Endometrial microvascular endothelial cells (primary cell): ENCODE data around the gene CA10. TPM values are rescaled to one million over a fixed set of nuclear protein-coding genes. Genes with fewer than 3 reads are reported as not detected.

ENCODE experiments used
- in situ Hi-C: cut with HindIII; loops from 2 replicates; pipeline ENCODE4 v1.10.0; 2017; ENCODE audit warnings: low sequenced_read_pairs, low pct_unique_long_range_greater_than_20kb; ENCODE audit errors: inconsistent ontology term
- total RNA-seq: library from RNA; depleted of rRNA; stranded (reverse); fragments of >200 nt; gene quantifications from one replicate; pipeline ENCODE4 v1.2.3, GENCODE V29; 2015; ENCODE audit errors: inconsistent ontology term

CA10 gene
- total RNA-seq, 1 donor from 2014 or later = not detected

GRCh38 chr17:51682115-51682514 lies 476.4 kb downstream of the CA10 start:
- in situ Hi-C loops = no loop called here

- in situ Hi-C loops = no loop called here
Observed at GRCh38 chr17:51677875-51678274, 480.6 kb downstream of the CA10 start.

GRCh38 chr17:51676691-51677487 lies 481.6 kb downstream of the CA10 start:
- in situ Hi-C loops = no loop called here

- in situ Hi-C loops = no loop called here
Observed at GRCh38 chr17:51674579-51675255, 483.8 kb downstream of the CA10 start.

- in situ Hi-C loops = no loop called here
Observed at GRCh38 chr17:51673070-51673469, 485.4 kb downstream of the CA10 start.

GRCh38 chr17:51672065-51672464 lies 486.4 kb downstream of the CA10 start:
- in situ Hi-C loops = no loop called here

GRCh38 chr17:51670899-51671298 lies 487.6 kb downstream of the CA10 start:
- in situ Hi-C loops = no loop called here

GRCh38 chr17:51668963-51669246 lies 489.6 kb downstream of the CA10 start:
- in situ Hi-C loops = no loop called here

- in situ Hi-C loops = no loop called here
Observed at GRCh38 chr17:51668155-51668962, 490.2 kb downstream of the CA10 start.

- in situ Hi-C loops = no loop called here
Observed at GRCh38 chr17:51667706-51668083, 490.8 kb downstream of the CA10 start.

GRCh38 chr17:51666971-51667705 lies 491.4 kb downstream of the CA10 start:
- in situ Hi-C loops = no loop called here

GRCh38 chr17:51662204-51663056 lies 496.1 kb downstream of the CA10 start:
- in situ Hi-C loops = no loop called here

GRCh38 chr17:51661403-51661802 lies 497.1 kb downstream of the CA10 start:
- in situ Hi-C loops = no loop called here

GRCh38 chr17:51660266-51660665 lies 498.2 kb downstream of the CA10 start:
- in situ Hi-C loops = no loop called here

- in situ Hi-C loops = no loop called here
Observed at GRCh38 chr17:51657224-51657623, 501.3 kb downstream of the CA10 start.

- in situ Hi-C loops = no loop called here
Observed at GRCh38 chr17:51653878-51654277, 504.6 kb downstream of the CA10 start.

- in situ Hi-C loops = no loop called here
Observed at GRCh38 chr17:51652529-51652928, 506.0 kb downstream of the CA10 start.

GRCh38 chr17:51651513-51652298 lies 506.8 kb downstream of the CA10 start:
- in situ Hi-C loops = no loop called here
